Tibial artery (tissue), 4 donors: Measurements from ENCODE around the gene HS3ST6.

Experiments
- DNase-seq, 2 donors: peaks; one replicate each; pipeline ENCODE4 v3.0.0-alpha.2; 2019
- H3K27ac ChIP-seq, 2 donors: fragments of 200-600 bp; sonication (generic) in 1 of 2; 1 replicate in 1 of 2; 2 replicates in 1 of 2; pipeline ENCODE4 v1.5.1; 2018 to 2019; ENCODE audit warnings: mild to moderate bottlenecking in 1 of 2
- H3K27me3 ChIP-seq, 2 donors: fragments of 200-600 bp; sonication (generic) in 1 of 2; one replicate each; pipeline versions ENCODE4 v1.5.1 to v1.6.0; 2016 to 2019
- H3K36me3 ChIP-seq, 3 donors: fragments of 200-600 bp; sonication (generic) in 2 of 3; one replicate each; pipeline ENCODE4 v1.5.1; 2016 to 2019; ENCODE audit warnings: mild to moderate bottlenecking in 2 of 3
- H3K4me1 ChIP-seq, 4 donors: fragments of 200-600 bp; sonication (generic) in 2 of 4; 1 replicate in 3 of 4; 2 replicates in 1 of 4; pipeline ENCODE4 v1.5.1; 2016 to 2019
- H3K4me3 ChIP-seq, 2 donors: fragments of 200-600 bp; sonication (generic) in 1 of 2; 1 replicate in 1 of 2; 2 replicates in 1 of 2; pipeline ENCODE4 v1.5.1; 2018 to 2019; ENCODE audit warnings: mild to moderate bottlenecking in 2 of 2
- H3K9me3 ChIP-seq, 3 donors: fragments of 200-600 bp; sonication (generic) in 1 of 3; one replicate each; pipeline ENCODE4 v1.5.1; 2016 to 2019
- CTCF ChIP-seq, 2 experiments: fragments of 200-600 bp in 1 of 2; fragments of 450-650 bp in 1 of 2; IDR thresholded peaks; one replicate each; pipeline ENCODE4 v1.5.1; 2017 to 2019; ENCODE audit warnings: antibody characterized with exemption in 2 of 2, mild to moderate bottlenecking in 1 of 2, moderate library complexity in 1 of 2
- intact Hi-C: fragments of 100-400 bp; cut with DNase I; formaldehyde crosslinking; loops from one replicate; pipeline ENCODE4 v1.15.0; 2023; ENCODE audit warnings: low total_unique reads

HS3ST6 gene

DNA sequence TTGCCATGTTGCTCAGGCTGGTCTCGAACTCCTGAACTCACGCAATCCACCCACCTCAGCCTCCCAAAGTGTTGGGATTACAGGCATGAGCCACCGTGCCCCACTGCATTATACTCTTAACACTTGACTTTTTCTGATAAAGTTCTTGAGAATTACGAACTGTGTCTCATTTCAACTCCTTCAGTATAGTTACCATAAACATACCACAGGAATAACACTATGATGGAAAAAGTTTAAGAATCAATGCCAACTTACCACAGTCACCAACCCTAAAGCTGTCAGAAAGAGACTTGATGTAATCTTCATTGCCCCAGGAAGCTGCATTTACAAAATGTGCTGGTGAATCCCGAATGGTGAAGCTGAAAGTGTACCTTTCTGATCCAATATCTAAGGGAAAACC, 56.5 kb downstream of the HS3ST6 start:
- no peak for DNase-seq
- TF ChIP-seq CTCF (IDR thresholded peaks at IDR 0.05) = no peak
- no peaks in the 10 kb centered on the region for H3K9me3 ChIP-seq
- no peaks in the 10 kb centered on the region for H3K4me1 ChIP-seq
- no peak overlapping the region for H3K27ac ChIP-seq
- no peak overlapping the region for H3K4me3 ChIP-seq
- peaks cover 0 to 50% of the 10 kb centered on the region in 2 donors for H3K27me3 ChIP-seq
- intact Hi-C loops = loop anchor here (5.0 kb wide), 1 partner anchor 71 kb away; no protein-coding TSS in a partner anchor
- no peaks in the 10 kb centered on the region for H3K36me3 ChIP-seq
